Endothelial cell (in vitro differentiated cells): ENCODE data around the gene BEAN1. TPM values are rescaled to one million over a fixed set of nuclear protein-coding genes. Genes with fewer than 3 reads are reported as not detected.

Experiments used
- DNase-seq: peaks from one replicate; pipeline ENCODE4 v3.0.0; 2021; ENCODE audit warnings: low spot score
- H3K27ac Mint-ChIP-seq: one replicate; pipeline ENCODE4 v1.8.0; 2021; ENCODE audit warnings: mixed read lengths, inconsistent platforms; ENCODE audit not compliant: unreplicated experiment
- H3K27me3 Mint-ChIP-seq: one replicate; pipeline ENCODE4 v1.8.0; 2021; ENCODE audit warnings: mild to moderate bottlenecking, moderate library complexity, mixed read lengths, inconsistent platforms; ENCODE audit not compliant: unreplicated experiment
- H3K36me3 Mint-ChIP-seq: one replicate; pipeline ENCODE4 v1.8.0; 2021; ENCODE audit warnings: mild to moderate bottlenecking, low read depth, mixed read lengths, inconsistent platforms; ENCODE audit not compliant: unreplicated experiment
- H3K4me1 Mint-ChIP-seq: one replicate; pipeline ENCODE4 v1.8.0; 2021; ENCODE audit warnings: mild to moderate bottlenecking, mixed read lengths, inconsistent platforms; ENCODE audit not compliant: unreplicated experiment
- H3K4me3 Mint-ChIP-seq: one replicate; pipeline ENCODE4 v1.8.0; 2021; ENCODE audit warnings: mild to moderate bottlenecking, mixed read lengths, inconsistent platforms; ENCODE audit not compliant: unreplicated experiment
- H3K9me3 Mint-ChIP-seq: one replicate; pipeline ENCODE4 v1.8.0; 2021; ENCODE audit warnings: mixed read lengths, inconsistent platforms; ENCODE audit not compliant: unreplicated experiment
- CTCF ChIP-seq: fragments of 200-600 bp; sonication (generic); IDR thresholded peaks from one replicate; pipeline ENCODE4 v1.5.0; 2021; ENCODE audit warnings: antibody characterized with exemption; ENCODE audit not compliant: unreplicated experiment
- total RNA-seq: library from RNA; stranded (reverse); fragmentation: NEBNext Ultra II Directional; extraction: Animal tissue kit (Norgen Biotek cat#: 25700); gene quantifications from one replicate; pipeline ENCODE4 v1.2.1, GENCODE V29; 2021; ENCODE audit not compliant: unreplicated experiment

BEAN1 gene
- total RNA-seq, 1 donor from 2014 or later = 0.49 TPM

GRCh38 chr16:66487580-66488275 is 60.6 kb downstream of the BEAN1 start:
- no peak for TF ChIP-seq CTCF
- Mint-ChIP-seq H3K4me3 (no peak overlapping the region), H3K9me3 (no peaks in the 10 kb centered on the region), H3K27ac (no peak overlapping the region), H3K36me3 (no peaks in the 10 kb centered on the region), H3K27me3 (peaks cover 12% of the 10 kb centered on the region), H3K4me1 (peaks cover 36% of the 10 kb centered on the region)
- DNase-seq = no peak

DNA sequence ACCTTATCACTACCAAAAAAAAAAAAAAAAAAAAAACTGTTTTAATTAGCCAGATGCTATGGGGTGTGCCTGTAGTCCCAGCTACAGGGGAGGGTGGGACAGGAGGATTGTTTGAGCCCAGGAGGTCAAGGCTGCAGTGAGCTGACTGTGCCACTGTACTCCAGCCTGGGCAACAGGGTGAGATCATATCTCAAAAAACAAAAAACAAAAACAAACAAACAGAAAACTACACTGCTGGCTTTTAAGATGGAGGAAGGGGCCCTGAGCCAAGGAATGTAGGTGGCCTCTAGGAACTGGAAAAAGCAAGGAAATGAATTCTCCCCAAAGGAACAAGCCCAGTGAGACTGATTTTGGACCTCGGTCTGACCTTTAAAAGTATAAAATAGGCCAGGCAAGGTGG is 61.4 kb downstream of the BEAN1 start:
- Mint-ChIP-seq H3K4me1 (peaks cover 30% of the 10 kb centered on the region), H3K4me3 (no peak overlapping the region), H3K36me3 (no peaks in the 10 kb centered on the region), H3K27ac (no peak overlapping the region), H3K9me3 (no peaks in the 10 kb centered on the region), H3K27me3 (peaks cover 9% of the 10 kb centered on the region)
- no peak for DNase-seq
- no peak for TF ChIP-seq CTCF

GRCh38 chr16:66489385-66489784 is 62.3 kb downstream of the BEAN1 start:
- TF ChIP-seq CTCF = no peak
- Mint-ChIP-seq H3K36me3 (no peaks in the 10 kb centered on the region), H3K27ac (no peak overlapping the region), H3K4me1 (peaks cover 21% of the 10 kb centered on the region), H3K27me3 (peaks cover 3% of the 10 kb centered on the region), H3K4me3 (peak overlapping the region; percentile 4), H3K9me3 (no peaks in the 10 kb centered on the region)
- no peak for DNase-seq

- H3K36me3 Mint-ChIP-seq = no peaks in the 10 kb centered on the region
- H3K9me3 Mint-ChIP-seq = no peaks in the 10 kb centered on the region
- no peak for DNase-seq
- peaks cover 3% of the 10 kb centered on the region for H3K27me3 Mint-ChIP-seq
- no peak for TF ChIP-seq CTCF
- peaks cover 20% of the 10 kb centered on the region for H3K4me1 Mint-ChIP-seq
- H3K27ac Mint-ChIP-seq = no peak overlapping the region
- H3K4me3 Mint-ChIP-seq = peak overlapping the region; percentile 4
Observed at GRCh38 chr16:66489818-66490217, 62.7 kb downstream of the BEAN1 start.
